COLO668 (cell line): Measurements from ENCODE around the gene LPAR1.

Experiments used
- DNase-seq: peaks from one replicate; lab custom pipeline; 2025; ENCODE audit not compliant: unreplicated experiment; lab: John Stamatoyannopoulos, UW

LPAR1 gene

DNA sequence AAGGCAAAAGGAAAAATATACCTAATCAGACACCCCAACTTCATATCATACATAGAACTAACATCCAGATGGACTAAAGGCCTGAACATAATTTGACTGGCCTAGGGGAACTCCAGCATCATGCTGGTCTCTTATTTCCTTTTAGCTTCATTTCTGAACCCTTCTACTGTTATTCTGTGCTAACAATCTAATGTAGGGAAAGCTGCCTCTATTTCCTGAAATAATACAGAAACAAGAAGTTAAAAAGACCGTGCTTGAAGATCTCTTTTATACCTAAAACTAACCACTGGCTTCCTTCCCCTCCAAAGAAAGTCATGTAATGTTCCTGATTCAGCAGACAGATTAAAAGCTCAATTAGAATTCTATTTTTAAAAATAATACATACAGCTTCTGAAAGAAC lies 36.7 kb downstream of the LPAR1 start:
- no peak for DNase-seq

- DNase-seq, result no peak
Measured at GRCh38 chr9:111000202-111000601, 38.1 kb downstream of the LPAR1 start.

DNA sequence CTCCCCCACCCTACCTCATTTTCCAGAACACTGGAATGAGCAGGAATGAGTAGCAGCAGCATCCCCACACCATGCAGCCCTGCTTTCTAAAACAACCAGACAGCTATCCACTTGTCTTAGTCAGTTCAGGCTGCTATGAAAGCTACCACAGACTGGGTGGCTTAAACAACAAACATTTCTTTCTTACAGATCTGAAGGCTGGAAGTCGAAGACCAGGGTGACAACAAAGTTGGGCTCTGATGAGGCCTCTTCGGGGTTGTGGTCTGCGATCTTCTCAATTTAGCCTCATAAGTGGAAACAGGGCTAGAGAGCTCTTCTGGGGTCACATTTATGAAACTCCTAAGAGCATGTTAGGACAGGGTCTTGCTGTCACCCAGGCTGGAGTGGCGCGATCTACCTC lies 38.9 kb downstream of the LPAR1 start:
- no peak for DNase-seq

DNA sequence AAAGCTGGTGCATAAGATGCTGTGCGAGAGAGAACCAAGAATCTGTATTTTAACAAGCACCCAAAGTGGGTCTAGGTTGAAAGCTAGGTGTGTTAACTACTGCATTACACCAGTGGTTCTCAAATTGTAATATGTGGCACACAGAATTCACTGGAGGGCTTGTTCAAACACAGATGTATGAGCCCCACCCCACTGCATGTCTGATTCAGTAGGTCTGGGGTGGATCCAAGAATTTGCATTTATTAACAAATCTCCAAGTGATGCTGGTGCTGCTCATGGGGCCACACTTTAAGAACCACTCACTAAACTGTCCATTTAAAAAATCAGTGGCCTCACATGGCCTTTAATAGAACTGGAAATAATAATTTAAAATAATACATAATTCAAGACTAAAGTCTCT lies 40.4 kb downstream of the LPAR1 start:
- no peak for DNase-seq

GRCh38 chr9:110996436-110997220 lies 41.6 kb downstream of the LPAR1 start:
- no peak for DNase-seq

DNA sequence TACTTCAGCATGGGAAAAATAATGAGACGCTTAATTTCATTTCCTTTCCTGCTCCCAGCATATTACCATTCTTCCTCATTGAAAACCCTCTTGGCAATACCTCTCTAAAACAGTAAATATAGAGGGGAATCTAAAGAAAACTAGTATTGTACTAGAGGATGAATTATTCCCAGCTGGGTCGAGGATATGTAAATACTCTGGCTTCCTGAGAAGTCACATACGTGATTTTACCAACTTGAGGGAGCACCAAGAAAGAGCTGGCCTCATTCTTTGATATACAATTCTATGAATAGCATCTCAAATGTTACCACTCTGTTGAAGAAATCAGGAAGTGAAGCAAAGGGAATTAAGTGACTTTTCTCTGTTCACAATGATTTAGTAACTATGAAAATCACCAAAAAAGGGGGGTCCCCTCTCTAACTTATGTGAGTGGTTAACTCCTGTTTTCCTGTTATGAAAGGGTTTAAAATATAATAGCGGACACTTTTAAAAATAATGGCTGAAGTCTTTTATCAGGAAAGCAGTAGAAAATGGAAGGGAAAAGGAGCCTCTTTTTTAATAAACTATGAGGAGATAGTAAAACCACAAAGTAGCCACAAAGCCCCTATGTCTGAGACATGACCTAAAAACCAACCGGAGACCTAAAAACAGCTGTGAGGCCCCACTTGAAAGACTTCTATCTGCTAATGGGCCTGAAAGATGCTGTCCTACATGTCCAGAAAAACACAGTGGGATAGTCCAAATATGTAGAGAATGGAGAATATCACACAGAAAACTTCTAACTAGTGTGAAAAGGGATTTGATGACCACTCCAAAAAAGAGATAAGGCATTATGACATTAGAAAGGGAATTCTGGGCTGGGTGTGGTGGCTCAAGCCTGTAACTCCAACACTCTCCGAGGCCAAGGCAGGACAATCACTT lies 42.6 kb downstream of the LPAR1 start:
- no peak for DNase-seq

- no peak for DNase-seq
Measured at GRCh38 chr9:110994771-110995241, 43.5 kb downstream of the LPAR1 start.

DNA sequence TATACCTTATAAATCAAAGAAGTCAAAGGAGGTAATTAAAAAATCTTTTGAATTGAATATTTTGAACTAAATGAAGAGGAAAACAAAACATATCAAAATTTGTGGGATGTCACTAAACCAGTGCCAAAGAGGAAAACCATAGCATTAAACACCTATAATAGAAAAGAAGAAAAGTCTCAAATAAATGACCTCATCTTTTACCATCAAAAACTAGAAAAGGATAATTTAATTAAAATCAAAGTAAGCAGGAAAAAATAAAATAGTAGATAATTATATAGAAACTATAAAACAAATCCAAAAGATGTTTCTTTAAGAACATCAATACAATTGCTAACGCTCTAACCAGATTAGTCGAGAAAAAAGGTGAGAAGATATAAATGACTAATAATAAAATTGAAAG lies 47.8 kb downstream of the LPAR1 start:
- DNase-seq, result no peak

- DNase-seq, result no peak
Measured at GRCh38 chr9:110986529-110986928, 51.7 kb downstream of the LPAR1 start.

GRCh38 chr9:110984890-110985437 lies 53.3 kb downstream of the LPAR1 start:
- DNase-seq, result no peak

- DNase-seq, result no peak
Measured at GRCh38 chr9:110980261-110980660, 58.0 kb downstream of the LPAR1 start.

- DNase-seq, result no peak
Measured at GRCh38 chr9:110979636-110980035, 58.6 kb downstream of the LPAR1 start.

GRCh38 chr9:110978516-110978915 lies 59.8 kb downstream of the LPAR1 start:
- no peak for DNase-seq

GRCh38 chr9:110977259-110977709 lies 61.0 kb downstream of the LPAR1 start:
- no peak for DNase-seq

- no peak for DNase-seq
Measured at GRCh38 chr9:110975969-110976368, 62.3 kb downstream of the LPAR1 start.

- no peak for DNase-seq
Measured at GRCh38 chr9:110975278-110975677, 63.0 kb downstream of the LPAR1 start.

GRCh38 chr9:110971705-110972104 lies 66.6 kb downstream of the LPAR1 start:
- DNase-seq, result no peak

DNA sequence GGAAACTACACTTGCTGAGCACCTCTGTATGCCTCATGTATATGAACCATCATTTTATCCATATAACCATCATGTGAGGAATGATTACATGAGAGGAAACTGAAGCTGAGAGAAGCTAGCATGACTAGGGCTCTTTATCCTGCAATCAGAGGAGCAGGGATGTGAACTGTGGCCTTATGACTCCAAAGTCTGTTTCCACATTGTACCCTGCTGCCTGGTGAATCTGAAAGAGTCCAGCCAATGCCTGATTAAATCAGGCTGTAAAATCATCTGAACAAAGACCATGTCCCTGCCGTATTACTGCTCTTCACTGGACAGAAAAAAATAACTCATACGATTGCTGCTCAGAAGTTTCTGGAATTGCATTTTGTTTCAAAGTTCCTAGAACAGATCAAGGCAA lies 67.0 kb downstream of the LPAR1 start:
- no peak for DNase-seq

- no peak for DNase-seq
Measured at GRCh38 chr9:110969971-110970386, 68.3 kb downstream of the LPAR1 start.

GRCh38 chr9:110968096-110968495 lies 70.2 kb downstream of the LPAR1 start:
- DNase-seq, result no peak

GRCh38 chr9:110967196-110967595 lies 71.1 kb downstream of the LPAR1 start:
- no peak for DNase-seq

GRCh38 chr9:110960288-110960687 lies 78.0 kb downstream of the LPAR1 start:
- DNase-seq, result no peak
